OCI-LY1 (cell line): ENCODE results near the gene CLIC4.

Experiments used
- H2AFZ ChIP-seq: fragments of 200-600 bp; sonication (generic), shearing (Covaris generic); 2 replicates; pipeline ENCODE4 v1.6.0; 2014; ENCODE audit warnings: antibody characterized with exemption, mild to moderate bottlenecking, low read length
- H3F3A ChIP-seq: fragments of 200-600 bp; sonication (generic), shearing (Covaris generic); 2 replicates; pipeline ENCODE4 v1.6.0; 2014; ENCODE audit warnings: mild to moderate bottlenecking, antibody characterized with exemption, low read length, moderate library complexity; ENCODE audit not compliant: insufficient read depth
- H3K27ac ChIP-seq: fragments of 200-600 bp; sonication (generic); 2 replicates; pipeline ENCODE4 v1.5.1; 2014; ENCODE audit warnings: low read length, mixed run types, mild to moderate bottlenecking, low read depth; ENCODE audit not compliant: poor library complexity, severe bottlenecking
- H3K27me3 ChIP-seq: fragments of 200-600 bp; sonication (generic); 2 replicates; pipeline ENCODE4 v1.6.0; 2014; ENCODE audit warnings: antibody characterized with exemption, mild to moderate bottlenecking, low read length, moderate library complexity; ENCODE audit not compliant: insufficient read depth
- H3K36me3 ChIP-seq: fragments of 200-600 bp; sonication (generic); 2 replicates; pipeline ENCODE4 v1.6.1; 2014; ENCODE audit warnings: mild to moderate bottlenecking, antibody characterized with exemption, low read length, moderate library complexity, mixed read lengths; ENCODE audit not compliant: insufficient read depth
- H3K4me1 ChIP-seq: fragments of 200-600 bp; sonication (generic); 2 replicates; pipeline ENCODE4 v1.5.1; 2014; ENCODE audit warnings: mild to moderate bottlenecking, low read length, moderate library complexity; ENCODE audit not compliant: insufficient read depth, severe bottlenecking
- H3K4me2 ChIP-seq: fragments of 200-600 bp; sonication (generic), shearing (Covaris generic); 2 replicates; pipeline ENCODE4 v1.6.1; 2014; ENCODE audit warnings: low read length
- H3K4me3 ChIP-seq: fragments of 200-600 bp; sonication (generic); 2 replicates; pipeline ENCODE4 v1.5.1; 2014; ENCODE audit warnings: low read length, low read depth, mild to moderate bottlenecking, mixed read lengths; ENCODE audit not compliant: poor library complexity, severe bottlenecking
- H3K79me2 ChIP-seq: fragments of 200-600 bp; shearing (Covaris generic); 2 replicates; pipeline ENCODE4 v1.6.1; 2016; ENCODE audit warnings: mixed run types, low read length, mixed read lengths; ENCODE audit not compliant: insufficient read depth
- H3K9ac ChIP-seq: fragments of 200-600 bp; sonication (generic), shearing (Covaris generic); 2 replicates; pipeline ENCODE4 v1.6.1; 2014; ENCODE audit warnings: mild to moderate bottlenecking, low read length, mixed read lengths
- H3K9me2 ChIP-seq: fragments of 200-600 bp; sonication (generic), shearing (Covaris generic); 2 replicates; pipeline ENCODE4 v1.6.1; 2014; ENCODE audit warnings: low read depth, mild to moderate bottlenecking, low read length, mixed read lengths
- H3K9me3 ChIP-seq: fragments of 200-600 bp; shearing (Covaris generic); 2 replicates; pipeline ENCODE4 v1.6.1; 2014; ENCODE audit warnings: low read length, mixed read lengths
- H4K20me1 ChIP-seq: fragments of 200-600 bp; sonication (generic), shearing (Covaris generic); 2 replicates; pipeline ENCODE4 v1.6.0; 2016; ENCODE audit warnings: mild to moderate bottlenecking, low read length; ENCODE audit not compliant: insufficient read depth
- EZH2 ChIP-seq: fragments of 200-600 bp; sonication (generic), shearing (Covaris generic); IDR thresholded peaks from 2 replicates; pipeline ENCODE4 v1.8.0; 2017; ENCODE audit warnings: borderline replicate concordance, mixed run types, mild to moderate bottlenecking, antibody characterized with exemption, low read length, moderate library complexity, mixed read lengths
- TF ChIP-seq, protein P1 (sequence below): fragments of 200-600 bp; sonication (generic), shearing (Covaris generic); IDR thresholded peaks from 2 replicates; pipeline ENCODE4 v1.5.1; 2017; ENCODE audit warnings: mild to moderate bottlenecking, antibody characterized with exemption, low read length, moderate library complexity, mixed read lengths

The CLIC4 gene

DNA sequence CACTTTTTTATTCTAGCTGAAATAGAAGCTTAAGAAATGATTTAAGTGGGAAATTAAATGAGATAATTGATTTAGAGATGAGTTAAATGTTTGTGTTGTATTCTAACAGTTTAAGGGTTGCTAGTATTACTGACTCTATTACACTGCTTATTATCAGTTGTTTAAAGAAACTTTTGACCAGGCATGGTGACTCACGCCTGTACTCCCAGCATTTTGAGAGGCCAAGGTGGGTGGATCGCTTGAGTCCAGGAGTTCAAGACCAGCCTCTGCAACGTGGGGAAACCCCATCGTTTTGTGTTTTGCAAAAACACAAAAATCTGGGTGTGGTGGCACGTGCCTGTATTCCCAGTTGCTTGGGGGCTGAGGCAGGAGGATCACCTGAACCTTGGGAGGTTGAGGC, 14.2 kb downstream of the CLIC4 start:
- Histone ChIP-seq H3K4me2 (no peak overlapping the region), H3K27me3 (no peaks in the 10 kb centered on the region), H3F3A (no peaks in the 10 kb centered on the region), H3K4me3 (no peak overlapping the region), H3K27ac (no peak overlapping the region), H3K9me2 (no peaks in the 10 kb centered on the region), H2AFZ (no peak overlapping the region), H3K36me3 (peaks cover 30% of the 10 kb centered on the region), H3K9ac (no peak overlapping the region), H3K79me2 (peaks cover 95% of the 10 kb centered on the region), H3K9me3 (no peaks in the 10 kb centered on the region), H3K4me1 (peaks cover 49% of the 10 kb centered on the region), H4K20me1 (no peaks in the 10 kb centered on the region)
- no peak for TF ChIP-seq EZH2
- TF ChIP-seq, protein P1, sequence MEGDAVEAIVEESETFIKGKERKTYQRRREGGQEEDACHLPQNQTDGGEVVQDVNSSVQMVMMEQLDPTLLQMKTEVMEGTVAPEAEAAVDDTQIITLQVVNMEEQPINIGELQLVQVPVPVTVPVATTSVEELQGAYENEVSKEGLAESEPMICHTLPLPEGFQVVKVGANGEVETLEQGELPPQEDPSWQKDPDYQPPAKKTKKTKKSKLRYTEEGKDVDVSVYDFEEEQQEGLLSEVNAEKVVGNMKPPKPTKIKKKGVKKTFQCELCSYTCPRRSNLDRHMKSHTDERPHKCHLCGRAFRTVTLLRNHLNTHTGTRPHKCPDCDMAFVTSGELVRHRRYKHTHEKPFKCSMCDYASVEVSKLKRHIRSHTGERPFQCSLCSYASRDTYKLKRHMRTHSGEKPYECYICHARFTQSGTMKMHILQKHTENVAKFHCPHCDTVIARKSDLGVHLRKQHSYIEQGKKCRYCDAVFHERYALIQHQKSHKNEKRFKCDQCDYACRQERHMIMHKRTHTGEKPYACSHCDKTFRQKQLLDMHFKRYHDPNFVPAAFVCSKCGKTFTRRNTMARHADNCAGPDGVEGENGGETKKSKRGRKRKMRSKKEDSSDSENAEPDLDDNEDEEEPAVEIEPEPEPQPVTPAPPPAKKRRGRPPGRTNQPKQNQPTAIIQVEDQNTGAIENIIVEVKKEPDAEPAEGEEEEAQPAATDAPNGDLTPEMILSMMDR: no peak

DNA sequence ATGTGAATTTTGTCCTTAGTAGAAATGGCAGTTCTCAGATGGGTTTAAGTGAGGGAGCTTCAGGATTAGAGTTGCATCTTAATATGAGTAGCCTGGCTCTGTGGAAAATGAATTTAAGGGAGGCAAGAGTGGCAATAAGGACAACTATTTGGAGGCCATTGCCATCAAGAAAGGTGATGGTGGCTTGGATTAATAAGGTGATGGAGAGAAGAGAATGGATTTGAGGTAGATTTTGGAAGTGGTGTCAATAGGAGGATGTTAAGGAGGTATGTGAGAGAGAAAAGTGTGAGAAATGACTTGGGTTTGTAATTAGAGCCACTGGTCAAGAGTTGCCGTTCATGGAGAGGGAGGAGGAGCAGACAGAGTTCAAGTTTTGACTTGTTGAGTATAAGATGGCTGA, 16.3 kb downstream of the CLIC4 start:
- H3K4me1 ChIP-seq: peaks cover 58% of the 10 kb centered on the region
- H3K9ac ChIP-seq: no peak overlapping the region
- no peak overlapping the region for H3K4me3 ChIP-seq
- peak overlapping the region; percentile 49 for H3K27ac ChIP-seq
- no peak overlapping the region for H2AFZ ChIP-seq
- H3K4me2 ChIP-seq: no peak overlapping the region
- TF ChIP-seq, protein P1: no peak
- no peak for TF ChIP-seq EZH2
- no peaks in the 10 kb centered on the region for H3K9me2 ChIP-seq
- H3K27me3 ChIP-seq: no peaks in the 10 kb centered on the region
- peaks cover 25% of the 10 kb centered on the region for H3K36me3 ChIP-seq
- H3K79me2 ChIP-seq: peaks cover 94% of the 10 kb centered on the region
- no peaks in the 10 kb centered on the region for H4K20me1 ChIP-seq
- H3F3A ChIP-seq: no peaks in the 10 kb centered on the region
- no peaks in the 10 kb centered on the region for H3K9me3 ChIP-seq

DNA sequence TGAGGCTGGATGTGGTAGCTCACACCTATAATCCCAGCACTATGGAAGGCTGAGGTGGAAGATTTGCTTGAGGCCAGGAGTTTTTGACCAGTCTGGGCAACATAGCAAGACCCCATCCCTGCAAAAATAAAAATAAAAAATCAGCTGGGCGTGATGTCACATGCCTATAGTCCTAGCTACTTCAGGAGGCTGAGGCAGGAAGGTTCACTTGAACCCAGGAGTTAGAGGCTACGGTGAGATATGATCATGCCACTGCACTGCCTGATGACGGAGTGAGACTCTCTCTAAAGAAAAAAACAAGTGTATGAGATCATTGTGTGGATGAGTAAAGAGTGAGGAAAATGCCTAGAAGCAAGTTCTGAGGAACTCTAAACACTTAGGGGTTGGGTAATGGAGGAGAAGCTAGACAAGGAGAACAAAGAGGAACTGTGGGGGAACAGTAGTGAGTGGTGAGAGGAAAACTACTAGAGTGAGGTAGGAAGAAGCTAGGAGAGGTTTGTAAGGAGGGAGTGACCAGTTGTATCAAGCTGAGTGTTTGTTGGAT, 17.0 kb downstream of the CLIC4 start:
- Histone ChIP-seq H3K9me2 (no peaks in the 10 kb centered on the region), H3K27ac (peak overlapping the region; percentile 49), H3K27me3 (no peaks in the 10 kb centered on the region), H3K4me1 (peaks cover 59% of the 10 kb centered on the region), H3K4me3 (no peak overlapping the region), H3K79me2 (peaks cover 94% of the 10 kb centered on the region), H3F3A (no peaks in the 10 kb centered on the region), H4K20me1 (no peaks in the 10 kb centered on the region), H3K9ac (no peak overlapping the region), H3K36me3 (peaks cover 22% of the 10 kb centered on the region), H3K4me2 (peak overlapping the region; percentile 32; the same call in 1 of the 2 replicates), H2AFZ (no peak overlapping the region), H3K9me3 (no peaks in the 10 kb centered on the region)
- TF ChIP-seq EZH2: no peak
- TF ChIP-seq, protein P1: no peak
